Measurements from ENCODE around the gene NDE1. TPM values are rescaled to one million over a fixed set of nuclear protein-coding genes. Genes with fewer than 3 reads are reported as not detected.

Gene NDE1
- total RNA-seq, 2 experiments from 2014 or later, result 139 to 141 TPM

- Mint-ChIP-seq H3K27ac (no peak overlapping the region), H3K27me3 (no peaks in the 10 kb centered on the region), H3K4me3 (no peak overlapping the region), H3K36me3 (no peaks in the 10 kb centered on the region), H3K4me1 (no peaks in the 10 kb centered on the region), H3K9me3 (no peaks in the 10 kb centered on the region)
- DNase-seq (no peak), ATAC-seq (ENCODE audit: low read depth) (no peak)
- POLR2A ChIA-PET, result no interaction called here
Measured at GRCh38 chr16:15747937-15748336, 97.9 kb downstream of the NDE1 start.

- no peak overlapping the region for H3K4me3 Mint-ChIP-seq
- H3K36me3 Mint-ChIP-seq, result no peaks in the 10 kb centered on the region
- H3K27ac Mint-ChIP-seq, result no peak overlapping the region
- no peak for DNase-seq
- H3K27me3 Mint-ChIP-seq, result no peaks in the 10 kb centered on the region
- POLR2A ChIA-PET, result no interaction called here
- H3K4me1 Mint-ChIP-seq, result no peaks in the 10 kb centered on the region
- H3K9me3 Mint-ChIP-seq, result no peaks in the 10 kb centered on the region
- ATAC-seq (ENCODE audit: low read depth), result no peak
Measured at GRCh38 chr16:15748654-15749053, 98.6 kb downstream of the NDE1 start.

DNA sequence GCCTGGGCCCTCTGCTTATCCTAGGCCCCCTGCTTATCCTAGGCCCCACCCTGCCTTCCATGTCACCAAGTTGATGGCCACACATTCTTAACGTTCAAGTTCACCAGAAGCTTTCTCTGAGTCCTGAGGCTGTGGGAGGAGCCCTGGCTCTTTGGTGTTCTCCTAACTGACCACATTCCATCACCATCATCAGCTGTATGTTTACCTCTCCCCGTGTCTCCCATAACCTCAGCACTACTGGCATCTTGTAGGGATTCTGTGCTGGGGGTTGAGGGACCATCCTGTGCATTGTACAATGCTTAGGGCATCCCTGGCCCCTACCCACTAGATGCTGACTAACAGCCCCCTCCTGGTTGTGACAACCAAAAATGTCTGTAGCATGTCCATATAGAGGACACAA, 99.3 kb downstream of the NDE1 start:
- no peaks in the 10 kb centered on the region for H3K36me3 Mint-ChIP-seq
- no peaks in the 10 kb centered on the region for H3K4me1 Mint-ChIP-seq
- ATAC-seq (ENCODE audit: low read depth) (no peak), DNase-seq (no peak)
- no peaks in the 10 kb centered on the region for H3K27me3 Mint-ChIP-seq
- POLR2A ChIA-PET, result no interaction called here
- H3K9me3 Mint-ChIP-seq, result no peaks in the 10 kb centered on the region
- H3K27ac Mint-ChIP-seq, result no peak overlapping the region
- H3K4me3 Mint-ChIP-seq, result no peak overlapping the region

GRCh38 chr16:15749985-15750384, 99.9 kb downstream of the NDE1 start:
- POLR2A ChIA-PET, result no interaction called here
- ATAC-seq (ENCODE audit: low read depth), result no peak
- H3K27me3 Mint-ChIP-seq, result no peaks in the 10 kb centered on the region
- no peaks in the 10 kb centered on the region for H3K4me1 Mint-ChIP-seq
- no peaks in the 10 kb centered on the region for H3K36me3 Mint-ChIP-seq
- H3K9me3 Mint-ChIP-seq, result no peaks in the 10 kb centered on the region
- DNase-seq, result no peak
- no peak overlapping the region for H3K4me3 Mint-ChIP-seq
- no peak overlapping the region for H3K27ac Mint-ChIP-seq

- H3K27ac Mint-ChIP-seq, result no peak overlapping the region
- ATAC-seq (ENCODE audit: low read depth) (no peak), DNase-seq (no peak)
- no peaks in the 10 kb centered on the region for H3K36me3 Mint-ChIP-seq
- no peaks in the 10 kb centered on the region for H3K27me3 Mint-ChIP-seq
- H3K4me3 Mint-ChIP-seq, result no peak overlapping the region
- no peaks in the 10 kb centered on the region for H3K4me1 Mint-ChIP-seq
- POLR2A ChIA-PET, result interaction anchor here (0.6 kb wide), 1 partner anchor 101 kb away, joined by 3 read pairs; no protein-coding TSS in a partner anchor
- no peaks in the 10 kb centered on the region for H3K9me3 Mint-ChIP-seq
Measured at GRCh38 chr16:15751940-15752339, 101.9 kb downstream of the NDE1 start.

DNA sequence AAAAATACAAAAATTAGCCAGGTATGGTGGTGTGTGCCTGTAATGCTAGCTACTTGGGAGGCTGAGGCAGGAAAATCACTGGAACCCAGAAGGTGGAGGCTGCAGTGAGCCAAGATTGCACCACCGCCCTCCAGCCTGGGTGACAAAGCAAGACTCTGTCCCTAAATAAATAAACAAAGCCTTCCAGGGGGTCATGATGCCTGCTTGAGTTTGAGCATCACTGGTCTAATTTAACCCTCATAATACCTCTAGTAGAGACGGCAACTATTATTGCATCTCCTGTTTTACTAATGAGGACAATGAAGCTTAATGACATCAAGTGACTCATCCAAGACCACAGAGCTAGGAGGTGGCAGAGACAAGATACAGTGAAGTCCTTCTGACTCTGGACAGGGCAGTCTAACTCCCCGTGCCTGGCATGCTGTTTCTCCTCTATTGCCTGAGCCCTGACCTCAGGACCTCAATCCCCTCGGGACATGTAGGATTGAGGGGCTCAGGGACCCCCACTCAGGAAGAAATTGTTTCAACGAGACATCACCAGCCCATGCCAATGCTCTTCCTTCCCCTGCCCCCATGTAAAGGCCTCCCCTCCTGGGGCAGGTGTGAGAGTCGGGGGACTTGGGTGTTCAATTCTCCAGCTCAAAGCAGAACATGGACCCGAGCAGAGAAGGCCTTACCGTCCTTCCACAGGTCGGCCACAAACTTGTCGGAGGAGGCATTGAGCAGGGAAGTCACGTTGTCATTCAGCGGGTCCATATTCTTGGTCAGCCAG, 102.9 kb downstream of the NDE1 start:
- ATAC-seq (ENCODE audit: low read depth), result no peak

DNA sequence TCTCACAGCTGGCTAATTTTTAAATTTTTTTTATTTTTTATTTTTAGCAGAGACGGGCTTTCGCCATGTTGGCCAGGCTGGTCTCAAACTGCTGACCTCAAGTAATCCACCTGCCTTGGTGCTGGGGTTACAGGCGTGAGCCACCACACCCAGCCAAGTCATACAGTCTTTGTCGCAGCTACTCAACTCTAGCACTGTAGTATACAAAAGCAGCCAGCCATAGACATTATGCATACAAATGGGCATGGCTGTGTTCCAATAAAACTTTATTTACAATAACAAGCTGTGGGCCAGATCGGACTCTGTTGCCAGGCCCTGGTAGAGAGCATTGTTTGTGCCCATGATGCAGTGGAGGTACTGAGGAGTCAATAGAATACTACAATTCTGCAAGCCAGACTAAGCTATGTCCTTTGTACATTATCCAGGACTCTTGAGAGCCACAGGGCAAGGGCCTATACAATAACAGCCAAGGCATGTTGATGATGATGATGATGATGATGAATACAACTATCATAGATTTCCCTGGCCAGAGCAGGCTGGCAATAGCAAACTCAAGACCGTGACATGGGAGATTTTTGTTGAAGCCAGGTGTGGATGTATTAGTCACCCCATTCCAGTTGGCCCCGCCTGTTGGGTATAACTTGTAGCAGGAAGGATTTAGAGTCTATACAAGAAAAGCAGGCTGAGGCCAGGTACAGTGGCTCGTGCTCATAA, 104.9 kb downstream of the NDE1 start:
- POLR2A ChIA-PET, result interaction anchor here (0.7 kb wide), 1 partner anchor 22 kb away, joined by 3 read pairs; no protein-coding TSS in a partner anchor
- H3K4me1 Mint-ChIP-seq, result peaks cover 3% of the 10 kb centered on the region

More for the DNA sequence above, 102.9 kb downstream of the NDE1 start:
- no peaks in the 10 kb centered on the region for H3K36me3 Mint-ChIP-seq
- H3K4me1 Mint-ChIP-seq, result peaks cover 2% of the 10 kb centered on the region
- H3K27me3 Mint-ChIP-seq, result no peaks in the 10 kb centered on the region
- H3K27ac Mint-ChIP-seq, result no peak overlapping the region
- POLR2A ChIA-PET, result no interaction called here
- H3K4me3 Mint-ChIP-seq, result no peak overlapping the region
- no peaks in the 10 kb centered on the region for H3K9me3 Mint-ChIP-seq
- no peak for DNase-seq

GRCh38 chr16:15757077-15757386, 107.0 kb downstream of the NDE1 start:
- H3K4me1 Mint-ChIP-seq, result peaks cover 3% of the 10 kb centered on the region
- DNase-seq (no peak), ATAC-seq (ENCODE audit: low read depth) (no peak)
- no peak overlapping the region for H3K4me3 Mint-ChIP-seq
- no peaks in the 10 kb centered on the region for H3K36me3 Mint-ChIP-seq
- H3K27ac Mint-ChIP-seq, result no peak overlapping the region
- H3K27me3 Mint-ChIP-seq, result no peaks in the 10 kb centered on the region
- H3K9me3 Mint-ChIP-seq, result no peaks in the 10 kb centered on the region
- POLR2A ChIA-PET, result no interaction called here

More for the DNA sequence above, 104.9 kb downstream of the NDE1 start:
- no peaks in the 10 kb centered on the region for H3K27me3 Mint-ChIP-seq
- ATAC-seq (ENCODE audit: low read depth) (no peak), DNase-seq (no peak)
- H3K4me3 Mint-ChIP-seq, result no peak overlapping the region
- H3K9me3 Mint-ChIP-seq, result no peaks in the 10 kb centered on the region
- H3K36me3 Mint-ChIP-seq, result no peaks in the 10 kb centered on the region
- no peak overlapping the region for H3K27ac Mint-ChIP-seq

DNA sequence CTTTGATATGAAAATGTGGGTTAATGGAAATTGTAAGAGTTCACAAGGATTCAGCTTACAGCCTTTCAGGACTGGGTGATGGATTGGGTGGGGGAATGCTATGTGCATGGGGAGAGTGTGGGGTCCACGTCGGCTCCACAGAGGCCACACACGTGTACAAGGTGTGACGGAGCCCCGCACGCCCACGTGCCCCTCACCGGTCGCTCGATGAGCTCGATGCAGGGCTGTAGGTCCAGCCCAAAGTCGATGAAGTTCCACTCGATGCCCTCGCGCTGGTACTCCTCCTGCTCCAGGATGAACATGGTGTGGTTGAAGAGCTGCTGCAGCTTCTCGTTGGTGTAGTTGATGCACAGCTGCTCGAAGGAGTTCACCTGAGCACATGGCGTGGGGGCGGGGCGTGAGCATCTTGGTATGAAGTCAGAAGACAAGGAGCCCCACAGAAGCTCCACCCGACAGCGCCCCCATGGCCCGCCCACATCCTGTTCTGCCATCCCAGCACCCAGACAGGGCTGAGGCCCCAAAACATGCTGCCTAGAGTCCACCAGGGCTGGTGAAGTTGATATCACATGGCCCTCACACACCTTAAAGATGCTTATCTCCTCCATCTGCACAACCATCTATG, 107.7 kb downstream of the NDE1 start:
- ATAC-seq (ENCODE audit: low read depth) (peak; percentile 54), DNase-seq (peak; percentile 36)
- POLR2A ChIA-PET, result no interaction called here
- Mint-ChIP-seq H3K4me1 (peaks cover 3% of the 10 kb centered on the region), H3K36me3 (no peaks in the 10 kb centered on the region), H3K27me3 (no peaks in the 10 kb centered on the region), H3K27ac (no peak overlapping the region), H3K4me3 (no peak overlapping the region), H3K9me3 (no peaks in the 10 kb centered on the region)

- H3K27ac Mint-ChIP-seq, result no peak overlapping the region
- H3K36me3 Mint-ChIP-seq, result no peaks in the 10 kb centered on the region
- no peak for DNase-seq
- ATAC-seq (ENCODE audit: low read depth), result no peak
- no peaks in the 10 kb centered on the region for H3K27me3 Mint-ChIP-seq
- no peaks in the 10 kb centered on the region for H3K9me3 Mint-ChIP-seq
- H3K4me3 Mint-ChIP-seq, result no peak overlapping the region
- POLR2A ChIA-PET, result interaction anchor here (0.6 kb wide), 1 partner anchor 28 kb away, joined by 4 read pairs; no protein-coding TSS in a partner anchor
- peaks cover 3% of the 10 kb centered on the region for H3K4me1 Mint-ChIP-seq
Measured at GRCh38 chr16:15759070-15759469, 109.0 kb downstream of the NDE1 start.

DNA sequence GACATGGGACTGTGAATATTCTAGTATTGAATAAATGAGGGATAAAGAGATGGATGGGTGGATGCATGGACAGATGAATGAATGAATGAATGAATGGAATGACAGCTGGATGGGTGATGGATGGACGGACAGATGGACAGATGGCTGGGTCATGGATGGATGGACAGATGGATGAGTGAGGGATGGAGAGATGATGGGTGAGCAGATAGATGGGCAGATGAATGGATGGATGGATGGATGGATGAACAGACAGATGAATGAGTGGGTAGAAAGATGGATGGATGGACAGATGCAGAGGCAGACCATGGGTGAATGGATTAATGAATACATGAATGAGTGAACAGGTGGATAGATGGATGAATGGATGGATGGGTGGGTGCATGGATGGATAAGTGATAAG, 110.1 kb downstream of the NDE1 start:
- Mint-ChIP-seq H3K9me3 (no peaks in the 10 kb centered on the region), H3K27ac (no peak overlapping the region), H3K4me3 (no peak overlapping the region), H3K4me1 (peaks cover 3% of the 10 kb centered on the region), H3K27me3 (peaks cover under 1% of the 10 kb centered on the region), H3K36me3 (no peaks in the 10 kb centered on the region)
- no peak for ATAC-seq (ENCODE audit: low read depth)
- no peak for DNase-seq
- POLR2A ChIA-PET, result no interaction called here

DNA sequence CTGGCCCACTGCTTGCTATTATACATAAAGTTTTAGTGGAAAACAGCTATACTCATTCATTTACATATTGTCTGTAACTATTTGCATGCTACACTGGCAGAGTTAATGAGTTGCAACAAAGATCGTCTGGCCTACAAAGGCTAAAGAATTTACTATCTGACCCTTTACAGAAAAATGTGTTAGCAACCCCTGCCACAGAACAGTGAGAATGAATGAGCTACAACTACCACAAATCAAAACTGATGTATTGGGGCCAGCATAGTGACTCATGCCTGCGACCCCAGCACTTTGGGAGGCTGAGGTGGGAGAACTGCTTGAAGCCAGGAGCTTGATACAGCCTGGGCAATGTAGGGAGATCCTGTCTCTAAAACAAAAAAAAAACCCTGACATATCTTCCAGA, 114.1 kb downstream of the NDE1 start:
- peaks cover 2% of the 10 kb centered on the region for H3K27me3 Mint-ChIP-seq
- no peaks in the 10 kb centered on the region for H3K9me3 Mint-ChIP-seq
- POLR2A ChIA-PET, result no interaction called here
- H3K4me3 Mint-ChIP-seq, result no peak overlapping the region
- DNase-seq (no peak), ATAC-seq (ENCODE audit: low read depth) (no peak)
- no peaks in the 10 kb centered on the region for H3K36me3 Mint-ChIP-seq
- no peak overlapping the region for H3K27ac Mint-ChIP-seq
- H3K4me1 Mint-ChIP-seq, result peaks cover 3% of the 10 kb centered on the region

DNA sequence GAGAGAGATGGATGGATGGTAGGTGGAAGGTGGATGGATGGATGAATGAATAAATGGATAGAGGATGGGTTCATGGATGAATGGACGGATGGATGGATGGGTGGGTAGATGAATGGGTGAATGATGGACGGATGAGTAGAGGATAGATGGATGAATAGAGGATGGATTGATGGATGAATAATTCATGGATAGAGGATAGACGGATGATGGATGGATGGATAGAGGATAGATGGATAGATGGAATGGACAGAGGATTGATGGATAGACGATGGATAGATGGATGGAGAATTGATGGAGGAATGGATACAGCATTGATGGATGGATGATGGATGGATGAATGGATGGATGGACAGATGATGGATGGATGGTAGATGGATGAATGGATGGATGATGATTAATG, 115.1 kb downstream of the NDE1 start:
- no peak for ATAC-seq (ENCODE audit: low read depth)
- Mint-ChIP-seq H3K4me1 (peaks cover 3% of the 10 kb centered on the region), H3K9me3 (no peaks in the 10 kb centered on the region), H3K27ac (no peak overlapping the region), H3K36me3 (no peaks in the 10 kb centered on the region), H3K4me3 (no peak overlapping the region), H3K27me3 (peaks cover 4% of the 10 kb centered on the region)
- POLR2A ChIA-PET, result no interaction called here
- no peak for DNase-seq

DNA sequence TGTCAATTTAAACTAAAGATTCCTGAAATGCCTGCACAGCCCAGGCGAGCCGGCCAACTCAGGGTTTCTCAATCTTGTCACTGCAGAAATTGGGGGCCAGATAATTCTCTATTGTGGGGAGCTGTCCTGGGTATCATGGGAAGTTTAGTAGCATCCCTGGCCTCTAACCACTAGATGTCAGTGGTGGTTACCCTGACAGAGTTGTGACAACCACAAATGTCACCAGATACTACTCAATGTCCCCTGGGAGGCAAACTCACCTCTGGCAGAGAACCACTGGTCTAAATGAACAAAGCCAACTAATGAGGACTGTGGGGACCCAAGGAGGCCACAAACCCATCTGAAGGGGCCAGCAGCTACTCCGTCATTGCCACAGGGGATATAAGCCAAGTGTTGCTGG, 115.8 kb downstream of the NDE1 start:
- Mint-ChIP-seq H3K4me1 (peaks cover 3% of the 10 kb centered on the region), H3K36me3 (no peaks in the 10 kb centered on the region), H3K27ac (no peak overlapping the region), H3K4me3 (no peak overlapping the region), H3K27me3 (peaks cover 5% of the 10 kb centered on the region), H3K9me3 (no peaks in the 10 kb centered on the region)
- ATAC-seq (ENCODE audit: low read depth) (peak; percentile 81), DNase-seq (no peak)
- POLR2A ChIA-PET, result no interaction called here

All from activated naive CD8-positive, alpha-beta T cell treated with anti-CD3 and anti-CD28 coated beads, Interleukin-2, amount 10 ng/mL, durations not matched to agents 7 days and 5 days (primary cell).